DMS114 treated with DMSO at 0.1 percent for 48 hours (cell line): Measurements from ENCODE around the gene DCLK3.

Experiments
- DNase-seq: peaks from one replicate; lab custom pipeline; 2025; ENCODE audit not compliant: unreplicated experiment; lab: John Stamatoyannopoulos, UW

The DCLK3 gene

DNA sequence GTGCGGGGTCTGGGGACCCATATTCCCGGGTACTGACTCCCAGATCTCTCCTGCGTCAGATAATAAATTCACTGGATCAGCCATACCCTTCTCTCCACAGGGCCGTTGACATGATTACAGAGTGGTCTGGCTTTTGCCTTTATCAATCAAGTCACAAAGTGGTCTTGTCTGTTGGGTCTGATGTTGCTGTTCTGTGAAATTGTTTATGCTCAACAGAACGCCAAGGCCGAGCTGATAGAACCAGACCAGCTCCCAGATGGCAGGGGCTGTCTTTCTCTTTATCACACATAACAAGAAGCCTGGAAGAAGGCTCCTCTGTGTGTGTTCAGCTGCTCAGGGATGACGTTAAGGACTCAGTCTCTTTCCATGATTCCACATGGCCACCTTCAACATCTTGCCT, 751 bp upstream of the DCLK3 start:
- no peak for DNase-seq

DNA sequence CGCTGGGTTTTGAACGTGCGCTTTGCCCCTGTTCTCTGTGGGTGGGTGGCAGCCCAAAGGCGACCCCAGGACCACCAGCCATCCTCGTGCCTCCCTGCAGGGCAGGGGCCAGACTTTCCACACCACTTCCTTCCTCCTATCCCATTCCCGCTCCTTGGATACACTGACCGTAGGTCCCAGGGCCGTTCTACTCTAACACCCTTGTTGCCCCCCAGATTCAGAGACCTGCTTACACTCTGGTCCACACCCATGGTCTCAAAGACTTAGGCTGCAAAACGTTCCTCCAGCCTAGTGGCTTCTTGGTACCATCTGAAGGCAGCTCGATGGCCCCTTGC, 318 bp upstream of the DCLK3 start:
- no peak for DNase-seq

DNA sequence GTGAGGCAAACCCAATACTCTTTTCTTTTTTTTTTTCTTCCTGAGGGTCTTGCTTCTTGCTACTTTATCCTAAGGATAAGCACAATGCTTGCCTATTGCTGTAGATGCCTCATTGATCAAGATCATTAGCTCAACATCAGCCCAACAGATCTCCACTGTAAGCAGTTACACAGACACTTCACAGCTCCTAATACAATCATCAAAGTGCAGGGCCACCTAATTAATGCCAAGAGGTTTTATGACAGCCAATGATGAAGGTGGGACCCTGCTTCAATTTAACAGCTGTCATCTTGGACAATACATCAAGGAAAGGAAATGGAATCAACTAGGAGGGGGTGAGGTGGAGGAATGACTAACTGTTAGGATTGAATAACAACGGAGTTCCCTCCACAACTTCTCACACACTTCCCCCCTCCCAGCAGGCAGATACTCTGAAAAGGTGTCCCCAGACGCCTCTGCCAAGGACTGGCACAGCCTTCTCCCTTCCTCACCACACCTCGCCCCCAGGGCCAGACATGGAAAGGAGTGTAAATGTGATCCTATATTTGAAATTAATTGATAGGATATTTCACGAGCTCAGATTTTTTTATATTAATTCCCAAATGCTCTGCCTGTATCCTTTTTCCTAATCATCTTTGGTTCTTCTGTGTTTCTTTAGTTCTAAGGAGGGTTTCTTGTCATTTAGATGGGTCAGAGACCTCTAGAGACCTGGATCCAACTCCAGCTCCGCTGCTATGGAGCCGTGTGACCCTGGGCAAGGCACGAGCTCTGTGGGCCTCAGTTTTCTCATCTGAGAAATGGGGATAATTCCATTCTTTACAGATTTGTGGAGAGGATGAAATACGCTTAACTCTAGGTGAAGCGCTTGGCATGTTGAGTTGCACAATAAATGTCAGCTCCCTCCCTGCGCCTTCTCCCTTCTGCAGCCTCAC, 1.2 kb downstream of the DCLK3 start:
- DNase-seq: no peak

DNA sequence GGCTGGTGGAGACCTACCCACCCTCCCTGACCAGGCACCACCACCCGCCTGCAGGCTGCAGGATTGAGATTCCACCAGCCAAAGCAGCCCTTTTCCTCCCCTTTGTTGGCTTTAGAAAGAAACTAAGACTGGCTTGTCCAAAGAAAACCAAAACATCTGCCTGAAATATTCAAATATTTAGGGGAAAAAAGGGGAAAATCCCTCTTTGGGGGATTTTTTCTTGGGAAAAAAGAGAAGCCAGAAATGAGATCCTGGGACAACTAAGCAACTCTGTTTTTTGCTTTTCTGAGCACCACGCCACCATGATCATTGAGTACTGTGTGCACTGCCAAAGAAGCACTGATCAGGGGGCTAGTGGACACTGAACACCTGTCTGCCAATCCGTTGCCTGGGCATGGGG, 2.6 kb downstream of the DCLK3 start:
- no peak for DNase-seq

DNA sequence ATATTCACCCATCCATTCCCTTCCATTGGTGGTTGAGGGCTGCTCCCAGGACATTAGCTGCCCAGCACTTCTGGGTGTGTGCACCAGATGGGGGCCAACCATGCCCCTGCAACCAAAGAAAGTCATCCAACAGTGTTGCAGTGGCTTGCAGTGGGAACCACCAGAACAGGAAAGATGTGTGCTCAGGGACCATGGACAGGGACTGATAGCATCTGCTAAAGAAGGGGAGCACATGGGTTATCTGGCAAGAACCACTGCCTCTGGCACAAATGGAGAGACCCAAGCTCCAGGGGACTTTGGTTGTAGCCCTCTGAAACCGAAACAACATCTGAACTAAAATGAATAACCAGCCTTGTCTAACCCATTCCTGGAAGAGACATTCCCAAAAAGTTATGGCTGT, 8.1 kb downstream of the DCLK3 start:
- DNase-seq: no peak

DNA sequence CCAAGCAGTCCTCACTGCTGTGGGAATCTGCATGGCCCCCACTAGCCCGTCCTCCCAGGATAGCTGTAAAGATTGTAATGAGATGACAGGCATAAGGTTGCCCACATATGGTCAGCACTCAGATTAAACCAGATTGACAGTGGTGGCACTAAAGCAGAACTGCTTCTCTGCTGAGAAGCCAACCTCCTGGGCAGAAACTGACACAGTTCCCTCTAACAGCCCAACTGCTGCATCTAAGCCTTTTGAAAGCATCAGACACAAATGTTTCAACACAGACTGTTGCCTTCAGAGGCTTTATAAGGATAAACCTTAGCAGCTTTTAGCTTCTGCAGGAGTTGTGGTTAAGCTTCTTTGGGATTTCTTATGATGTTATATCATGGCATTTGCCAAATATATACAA, 13.0 kb downstream of the DCLK3 start:
- no peak for DNase-seq

DNA sequence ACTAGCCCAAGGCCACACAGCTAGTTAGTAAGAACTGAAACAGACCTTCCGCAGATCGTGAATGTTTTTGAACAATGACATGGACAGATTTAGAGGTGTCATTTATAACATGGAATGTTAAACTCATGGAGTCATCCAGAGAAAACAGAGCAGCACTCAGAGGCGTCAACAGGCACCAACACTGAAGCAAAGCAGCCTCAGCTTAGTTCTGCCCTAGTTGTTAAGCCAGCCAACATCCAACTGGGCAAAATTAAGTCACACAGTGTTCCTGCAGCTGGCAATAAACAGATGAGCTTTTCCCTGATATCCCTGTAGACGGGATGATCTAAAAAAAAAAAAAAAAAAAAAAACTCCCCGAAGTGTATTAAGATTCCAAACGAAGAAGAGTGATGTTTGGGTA, 13.6 kb downstream of the DCLK3 start:
- DNase-seq: no peak

DNA sequence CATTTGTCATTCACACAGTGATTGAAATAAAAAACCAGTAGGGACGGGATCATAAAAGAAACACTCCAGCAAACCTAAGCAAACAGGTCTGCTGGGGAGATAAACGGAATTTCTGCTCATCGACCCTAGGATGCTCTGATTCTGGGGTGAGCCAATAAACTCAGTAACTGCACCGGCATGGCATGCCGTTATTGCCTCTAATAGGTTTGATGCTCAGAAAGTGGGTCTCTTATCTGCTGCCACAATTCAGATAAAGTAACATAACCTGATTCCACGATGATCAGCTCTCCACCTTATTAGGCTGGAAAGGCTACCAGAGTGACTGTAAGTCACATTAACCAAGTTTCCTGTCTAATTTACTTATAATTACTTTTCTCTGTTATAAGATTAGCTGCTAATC, 19.6 kb downstream of the DCLK3 start:
- DNase-seq: no peak

DNA sequence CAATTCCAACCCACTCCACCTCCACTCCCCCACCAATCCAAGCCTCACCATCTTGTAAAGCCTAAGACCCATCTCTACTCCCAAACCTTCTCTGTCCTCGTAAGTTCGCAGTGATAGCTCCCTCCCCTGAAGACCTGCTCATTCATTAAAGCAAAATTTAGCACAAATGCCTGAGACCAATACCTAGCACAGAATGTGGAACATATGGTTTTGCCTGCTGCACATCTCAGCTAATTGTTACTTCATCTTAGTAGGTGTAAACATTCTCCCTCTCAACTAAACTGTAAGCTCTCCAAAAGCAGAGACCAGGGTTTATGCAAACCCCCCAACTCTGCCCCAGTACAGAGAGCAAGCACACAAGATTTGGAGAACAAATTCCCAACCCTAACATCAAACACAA, 20.5 kb downstream of the DCLK3 start:
- no peak for DNase-seq

DNA sequence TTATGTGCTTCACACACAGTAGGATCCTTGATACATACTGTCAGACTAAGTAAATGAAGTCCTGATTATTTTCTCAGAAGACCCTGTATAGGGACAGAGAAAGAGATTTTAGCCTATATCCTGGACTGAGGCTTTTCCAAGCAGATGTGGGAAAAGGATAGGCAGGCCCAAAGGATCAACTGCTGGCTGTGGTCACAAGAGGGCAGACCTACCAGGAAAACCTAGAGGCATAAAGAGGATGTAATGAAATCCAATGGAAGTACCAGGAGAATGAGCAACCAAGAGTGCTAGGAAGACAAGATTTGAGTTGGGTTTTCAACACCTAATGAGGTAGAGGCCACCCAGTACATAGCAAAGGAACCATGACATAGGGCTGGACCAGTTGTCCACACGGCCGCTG, 23.1 kb downstream of the DCLK3 start:
- no peak for DNase-seq

DNA sequence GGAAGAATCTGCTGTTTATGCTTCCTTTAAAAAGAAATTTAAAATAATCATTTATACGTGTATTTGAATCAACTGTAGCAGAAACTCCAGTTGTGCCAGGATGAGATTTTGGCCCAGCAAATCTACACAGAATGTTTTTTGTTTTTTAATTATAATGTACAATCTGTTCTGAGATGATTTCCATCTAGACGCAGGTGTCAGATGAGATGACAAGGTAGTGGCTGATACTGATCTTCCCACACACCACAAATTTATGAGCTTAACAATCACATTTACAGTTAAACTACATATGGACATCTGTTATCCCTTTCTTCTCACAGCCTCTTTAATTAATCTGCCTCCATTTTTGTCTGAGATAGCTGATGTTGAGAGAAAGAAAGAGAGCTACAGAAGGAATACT, 23.6 kb downstream of the DCLK3 start:
- no peak for DNase-seq

DNA sequence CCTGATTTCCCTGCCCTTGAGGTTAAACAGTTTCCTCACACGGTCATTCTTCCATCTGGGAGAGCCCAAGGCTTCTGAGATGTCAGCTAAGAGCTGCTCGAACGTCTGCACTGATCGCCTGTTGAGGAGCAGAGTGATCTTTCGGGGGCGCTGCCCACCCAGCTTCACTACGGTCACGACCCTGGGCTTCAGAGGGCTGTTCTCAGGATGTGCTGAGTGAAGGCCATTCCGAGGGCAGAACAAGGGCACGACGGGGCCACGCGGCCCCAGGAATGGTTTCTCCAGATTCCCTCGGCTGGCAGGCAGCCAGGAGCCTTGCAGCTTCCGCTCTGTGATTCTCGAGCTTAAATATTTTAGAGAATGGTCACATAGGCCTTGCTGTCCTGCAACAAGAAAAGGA, 25.7 kb downstream of the DCLK3 start:
- DNase-seq: no peak

DNA sequence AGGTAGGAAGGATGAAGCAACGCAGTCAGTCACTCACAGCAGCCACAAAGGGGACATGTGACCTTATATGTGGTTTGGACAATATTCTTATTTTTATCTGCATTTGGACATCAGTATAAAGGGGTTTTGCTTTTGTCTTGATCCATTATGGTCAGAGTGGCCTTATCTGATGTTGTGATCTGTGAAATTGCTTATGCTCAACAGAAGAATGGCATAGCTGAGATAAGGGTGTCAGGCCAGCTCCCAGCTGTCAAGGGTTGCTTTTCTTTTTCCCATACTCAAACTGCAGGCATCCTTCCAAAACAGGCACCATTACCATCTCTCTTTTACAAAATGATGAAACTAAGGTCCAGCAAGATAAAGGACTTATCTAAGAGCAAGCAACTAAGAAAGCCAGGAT, 28.1 kb downstream of the DCLK3 start:
- DNase-seq: no peak

DNA sequence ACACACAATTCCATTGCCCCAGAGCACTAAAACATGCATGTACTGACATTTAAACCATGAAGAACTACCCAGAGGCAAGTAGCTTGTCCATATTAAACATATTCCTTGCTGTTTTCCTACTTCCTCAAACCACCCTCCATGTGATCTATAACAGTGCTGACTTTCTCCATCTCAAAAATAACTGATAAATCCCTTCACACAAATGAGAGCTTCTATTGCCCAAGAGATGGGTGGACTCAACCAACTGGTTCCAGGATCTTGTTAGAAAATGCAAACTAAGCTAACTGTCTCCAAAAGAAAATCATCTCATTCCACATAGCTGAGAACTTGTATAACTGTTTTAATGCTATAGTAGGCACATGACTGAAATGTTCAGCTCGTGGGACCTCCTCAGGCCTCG, 29.6 kb downstream of the DCLK3 start:
- no peak for DNase-seq

DNA sequence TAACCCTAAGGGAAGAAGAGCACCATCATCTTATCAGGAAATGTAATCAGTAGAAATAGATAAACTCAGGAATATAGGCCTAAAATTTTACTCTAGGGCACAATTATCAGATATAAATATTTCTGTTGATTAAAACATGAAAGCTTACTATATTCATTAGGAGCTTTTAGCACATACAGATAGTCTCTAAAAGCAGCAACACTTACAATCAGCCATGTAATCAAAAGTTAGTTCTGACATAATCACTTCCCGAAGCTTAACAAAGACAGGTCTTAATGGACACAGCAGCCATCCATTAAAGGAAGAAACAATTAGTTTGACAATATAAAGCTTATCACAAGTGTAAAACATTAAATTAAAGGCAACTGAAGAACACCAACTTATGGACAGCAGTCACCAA, 30.6 kb downstream of the DCLK3 start:
- DNase-seq: no peak

DNA sequence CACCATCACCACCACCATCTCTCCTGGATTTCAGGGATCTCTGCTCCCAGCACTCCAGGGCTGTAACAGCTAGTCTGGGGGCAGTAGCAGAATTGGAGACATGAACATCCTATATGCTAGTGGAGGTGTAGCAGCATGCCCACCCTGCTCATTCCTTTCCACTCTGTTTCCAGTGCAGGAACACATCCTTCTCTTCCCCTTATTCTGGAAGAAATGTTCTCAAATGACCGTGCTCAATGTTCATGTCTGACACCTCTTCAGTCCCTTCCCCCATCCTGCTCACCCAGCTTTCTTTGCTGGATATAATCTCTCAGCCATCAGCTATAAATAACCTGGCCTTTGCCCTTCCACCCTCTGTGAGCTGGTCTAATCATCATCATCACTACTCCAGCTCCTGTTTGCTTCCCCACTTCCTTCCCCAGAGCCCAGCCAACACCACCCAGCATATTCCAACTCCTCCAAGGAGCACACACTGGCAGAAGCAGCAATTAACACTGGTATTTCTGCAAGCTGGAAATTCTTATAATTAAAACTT, 31.1 kb downstream of the DCLK3 start:
- no peak for DNase-seq

DNA sequence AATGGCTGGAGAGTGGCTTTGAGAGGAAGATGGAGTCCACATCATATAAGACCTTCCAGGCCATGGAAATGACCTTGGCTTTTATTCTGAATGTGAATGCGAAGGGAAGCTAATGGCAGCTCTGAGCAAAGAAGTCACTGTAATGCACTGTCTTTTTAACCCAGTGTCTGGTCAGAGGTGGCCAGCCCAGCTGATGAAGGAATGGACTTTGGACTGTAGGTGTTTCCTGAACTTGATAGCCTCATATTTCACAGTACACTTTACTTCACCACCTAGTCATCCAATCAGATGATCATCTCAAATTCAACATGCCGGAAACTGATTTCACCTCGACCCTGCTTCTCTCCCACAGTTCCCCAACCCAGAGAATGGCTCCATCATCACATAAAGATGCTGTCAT, 33.4 kb downstream of the DCLK3 start:
- no peak for DNase-seq

DNA sequence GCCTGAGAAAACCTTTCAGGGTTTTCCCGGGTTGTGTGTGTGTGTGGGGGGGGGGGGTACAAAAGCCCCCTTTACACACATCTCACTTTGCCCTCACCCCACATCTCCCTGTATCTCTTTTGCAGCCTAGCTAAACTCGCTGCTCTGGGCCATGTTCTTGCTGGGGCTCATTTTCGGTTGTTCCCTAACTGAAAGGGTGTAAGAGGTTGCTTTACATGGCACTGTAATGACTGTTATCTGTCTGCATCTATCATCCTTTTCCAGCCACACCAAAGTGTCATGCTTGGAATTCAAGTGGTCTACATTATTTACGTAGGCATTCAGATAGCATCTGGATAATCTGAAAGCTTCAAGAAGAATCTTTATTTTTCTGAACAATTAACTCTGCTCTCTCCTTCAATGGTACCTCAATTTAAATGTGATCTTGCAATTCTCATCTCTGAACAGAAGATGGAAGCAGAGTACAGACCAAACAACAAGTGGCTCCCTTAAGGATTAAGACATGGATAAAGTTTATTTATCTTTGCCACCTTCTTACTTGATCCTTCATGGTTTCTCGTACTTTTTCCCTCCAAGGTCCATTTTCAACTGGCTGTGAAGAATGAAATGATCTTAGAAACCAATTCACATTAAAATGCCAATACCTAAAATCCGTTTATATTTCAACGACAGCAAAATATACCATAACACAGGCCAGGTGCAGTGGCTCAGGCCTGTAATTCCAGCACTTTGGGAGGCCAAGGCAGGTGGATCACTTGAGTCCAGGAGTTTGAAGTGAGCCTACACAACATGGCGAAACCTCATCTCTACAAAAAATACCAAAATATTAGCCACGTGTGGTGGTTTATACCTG, 34.9 kb downstream of the DCLK3 start:
- DNase-seq: peak; percentile 29

DNA sequence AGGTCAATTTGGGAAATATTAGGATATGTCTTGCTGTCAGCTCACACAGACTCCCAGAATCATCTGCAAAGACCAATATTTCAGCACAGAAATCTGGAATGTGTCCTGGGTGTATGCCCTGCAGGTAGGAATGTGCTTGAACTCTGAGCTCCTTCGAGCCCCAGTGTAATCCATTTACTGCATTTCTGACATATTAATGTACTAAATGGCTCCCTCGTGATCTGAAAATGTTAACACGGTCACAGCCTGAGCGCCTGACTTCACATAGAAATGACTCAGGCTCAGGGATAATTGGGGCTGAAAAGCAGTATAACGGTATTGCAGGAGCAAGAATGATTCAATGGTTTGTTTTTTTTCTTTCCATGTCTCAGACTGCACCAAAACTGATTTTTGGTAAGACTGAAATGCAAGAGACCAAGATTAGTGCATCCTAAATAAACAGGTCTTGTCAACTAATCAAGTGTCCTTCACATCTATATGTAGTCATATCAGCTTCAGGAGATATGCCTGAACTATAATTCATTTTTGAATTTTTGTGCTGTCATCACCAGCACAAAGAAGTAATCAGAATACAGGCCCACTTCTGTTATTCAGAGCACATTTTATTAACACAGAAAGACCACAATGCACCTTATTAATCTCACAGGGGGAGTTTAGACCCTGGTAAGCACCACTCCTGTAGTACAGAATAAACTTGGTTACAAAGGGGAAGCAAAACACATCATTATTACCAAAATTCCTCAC, 49.8 kb downstream of the DCLK3 start:
- no peak for DNase-seq

DNA sequence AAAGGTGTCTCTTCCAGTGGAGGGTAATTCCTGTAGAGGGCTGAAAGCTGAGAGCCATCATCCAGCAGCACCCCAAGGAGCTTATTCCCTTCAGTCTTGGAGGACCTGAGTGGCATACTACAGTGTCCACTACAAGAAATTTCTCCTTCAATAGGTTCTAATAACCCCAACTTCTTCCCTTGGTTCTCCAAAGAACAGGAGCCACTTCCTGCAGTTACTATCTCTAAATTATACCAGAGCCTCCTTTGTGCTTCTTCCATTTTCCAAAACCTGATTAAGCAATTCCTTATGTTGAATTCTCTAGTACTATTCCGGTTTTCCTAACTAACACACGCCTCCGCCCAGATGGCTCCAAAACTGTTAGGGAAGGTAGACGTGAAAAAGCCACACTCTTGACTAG, 50.4 kb downstream of the DCLK3 start:
- DNase-seq: no peak

DNA sequence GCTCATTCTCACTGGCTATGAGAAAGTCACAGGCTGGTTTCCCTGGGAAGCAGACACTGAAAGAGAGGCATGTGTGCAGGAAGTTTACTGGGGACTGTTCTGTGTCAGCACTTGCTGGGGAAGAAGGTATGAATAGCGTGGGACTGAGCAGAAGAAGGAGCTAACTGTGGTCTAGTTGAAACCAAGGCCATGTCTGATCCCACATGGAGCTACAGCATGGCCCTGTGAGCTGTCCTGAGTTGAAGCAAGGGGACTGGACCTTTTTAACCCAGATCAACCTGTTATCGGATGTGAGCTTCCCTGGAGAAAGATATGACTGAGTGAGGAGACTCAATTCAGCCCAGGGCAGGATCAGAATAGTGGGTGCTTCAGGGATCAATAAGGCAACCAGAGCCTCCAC, 53.7 kb downstream of the DCLK3 start:
- DNase-seq: no peak
